NOMO-1 treated with dmso at 0.1 percent for 144 hours (cell line): ENCODE results near the gene CACNA1C.

ENCODE experiments used
- DNase-seq: peaks from one replicate; lab custom pipeline; 2025; ENCODE audit not compliant: unreplicated experiment; lab: John Stamatoyannopoulos, UW

Gene CACNA1C

GRCh38 chr12:2229661-2230539, 177.1 kb downstream of the CACNA1C start:
- no peak for DNase-seq

DNA sequence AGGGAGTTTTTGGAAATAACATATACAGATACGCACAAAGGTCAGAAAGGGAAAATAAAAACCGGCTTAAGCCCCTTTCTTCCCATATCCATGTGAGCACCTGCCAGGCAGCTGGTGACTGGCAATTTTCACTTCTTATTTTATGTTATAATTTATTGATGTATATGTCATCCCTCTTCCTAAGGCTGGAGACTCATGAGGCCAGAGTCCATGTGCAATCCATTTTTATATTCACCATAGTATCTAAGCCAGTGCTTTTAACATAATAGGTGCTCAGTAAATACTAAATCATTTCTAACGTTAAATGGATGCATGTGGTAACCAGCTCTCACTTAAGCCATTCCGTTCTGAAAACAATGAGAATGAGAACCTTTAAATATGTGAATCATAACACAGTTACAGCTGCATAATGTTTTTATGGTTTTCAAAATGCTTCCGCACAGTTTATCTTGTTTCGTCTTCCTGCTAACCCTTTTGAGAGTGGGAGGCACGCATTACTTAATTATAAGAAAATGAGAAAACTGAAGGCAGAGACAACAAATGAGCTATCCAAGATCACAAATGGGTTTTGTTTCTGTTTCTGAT, 178.3 kb downstream of the CACNA1C start:
- no peak for DNase-seq

- DNase-seq = no peak
Observed at GRCh38 chr12:2231956-2232355, 179.2 kb downstream of the CACNA1C start.

GRCh38 chr12:2233034-2233433, 180.2 kb downstream of the CACNA1C start:
- DNase-seq = no peak

- no peak for DNase-seq
Observed at GRCh38 chr12:2234091-2234490, 181.3 kb downstream of the CACNA1C start.

DNA sequence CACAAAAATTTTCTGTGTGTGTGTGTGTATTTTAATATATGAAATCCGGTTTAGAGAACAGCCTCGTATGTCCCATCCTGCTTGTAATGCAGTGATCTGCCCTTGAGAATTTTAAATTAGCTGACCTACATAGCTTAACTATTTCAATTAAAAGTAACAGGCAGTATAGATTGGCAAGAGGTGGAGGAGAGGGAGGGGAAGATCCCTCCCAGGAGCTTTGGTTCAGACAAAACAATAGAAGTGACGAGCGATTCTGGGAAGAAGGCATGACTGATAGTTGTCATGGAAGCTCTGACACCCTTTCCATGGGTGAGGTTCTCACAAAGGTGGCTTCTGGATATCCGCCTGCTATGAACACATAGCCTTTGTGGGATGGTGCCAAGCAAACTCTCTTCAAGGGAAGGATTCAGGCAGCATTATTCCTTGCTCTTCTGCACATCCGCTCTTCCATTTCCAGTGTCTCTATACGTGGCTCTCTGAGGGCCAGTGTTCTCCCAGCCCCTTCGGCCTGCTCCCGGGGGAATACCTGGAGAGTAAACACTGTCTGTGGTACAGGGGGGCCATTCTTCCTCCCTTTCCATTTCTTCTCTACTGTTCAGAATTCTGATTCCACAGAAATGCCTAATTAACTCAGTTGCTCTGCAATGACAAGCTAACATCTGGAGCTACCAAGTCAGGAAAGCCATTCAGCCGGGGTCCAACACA, 182.0 kb downstream of the CACNA1C start:
- DNase-seq = no peak

GRCh38 chr12:2236506-2237294, 183.9 kb downstream of the CACNA1C start:
- no peak for DNase-seq

GRCh38 chr12:2238111-2238510, 185.3 kb downstream of the CACNA1C start:
- no peak for DNase-seq

DNA sequence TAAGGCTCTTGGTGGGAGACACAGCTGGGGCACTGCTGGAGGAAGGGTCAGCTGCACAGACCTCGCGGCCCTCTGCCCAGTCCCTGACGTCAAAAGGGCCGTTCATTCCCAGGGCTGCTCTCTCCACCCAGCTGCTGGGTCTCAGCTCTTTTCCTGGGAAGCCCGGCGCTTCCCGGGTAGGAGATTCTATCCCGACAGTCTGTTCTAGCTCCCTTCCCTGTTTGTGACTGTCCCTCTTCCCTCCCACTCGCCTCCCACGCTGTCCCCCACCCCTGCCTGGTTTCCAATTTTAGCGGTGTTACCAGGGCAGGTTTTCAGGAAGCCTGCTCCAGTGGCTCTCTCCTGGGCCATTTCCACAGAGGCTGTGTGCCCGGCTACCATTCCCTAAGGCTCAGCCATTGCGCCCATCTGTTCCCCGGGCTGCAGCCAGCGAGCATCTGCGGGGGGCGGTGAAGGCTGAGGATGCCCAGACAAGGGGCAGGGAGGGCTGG, 186.6 kb downstream of the CACNA1C start:
- no peak for DNase-seq

GRCh38 chr12:2240390-2240789, 187.6 kb downstream of the CACNA1C start:
- DNase-seq = no peak

DNA sequence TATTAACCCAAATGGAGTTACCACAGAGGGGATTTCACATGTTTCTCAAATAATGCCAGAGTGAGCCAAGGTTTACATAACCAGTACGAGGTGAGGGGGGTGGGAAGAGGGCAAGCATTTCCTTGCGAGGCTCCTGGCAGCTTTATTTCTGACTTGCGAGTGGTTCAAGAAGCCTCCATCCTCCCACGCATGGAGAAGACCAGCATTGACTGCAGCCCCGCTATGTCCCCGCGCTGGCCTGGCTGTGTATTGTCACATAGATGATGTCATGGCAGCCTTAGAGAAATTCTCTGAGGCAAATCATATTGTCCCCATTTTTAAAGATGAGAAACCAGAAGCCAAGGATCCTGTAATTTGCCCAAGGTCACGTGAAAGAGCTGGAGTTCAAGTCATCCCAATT, 188.2 kb downstream of the CACNA1C start:
- no peak for DNase-seq

- no peak for DNase-seq
Observed at GRCh38 chr12:2242216-2242615, 189.4 kb downstream of the CACNA1C start.

- no peak for DNase-seq
Observed at GRCh38 chr12:2242816-2243215, 190.0 kb downstream of the CACNA1C start.

GRCh38 chr12:2243275-2243674, 190.5 kb downstream of the CACNA1C start:
- DNase-seq = no peak

DNA sequence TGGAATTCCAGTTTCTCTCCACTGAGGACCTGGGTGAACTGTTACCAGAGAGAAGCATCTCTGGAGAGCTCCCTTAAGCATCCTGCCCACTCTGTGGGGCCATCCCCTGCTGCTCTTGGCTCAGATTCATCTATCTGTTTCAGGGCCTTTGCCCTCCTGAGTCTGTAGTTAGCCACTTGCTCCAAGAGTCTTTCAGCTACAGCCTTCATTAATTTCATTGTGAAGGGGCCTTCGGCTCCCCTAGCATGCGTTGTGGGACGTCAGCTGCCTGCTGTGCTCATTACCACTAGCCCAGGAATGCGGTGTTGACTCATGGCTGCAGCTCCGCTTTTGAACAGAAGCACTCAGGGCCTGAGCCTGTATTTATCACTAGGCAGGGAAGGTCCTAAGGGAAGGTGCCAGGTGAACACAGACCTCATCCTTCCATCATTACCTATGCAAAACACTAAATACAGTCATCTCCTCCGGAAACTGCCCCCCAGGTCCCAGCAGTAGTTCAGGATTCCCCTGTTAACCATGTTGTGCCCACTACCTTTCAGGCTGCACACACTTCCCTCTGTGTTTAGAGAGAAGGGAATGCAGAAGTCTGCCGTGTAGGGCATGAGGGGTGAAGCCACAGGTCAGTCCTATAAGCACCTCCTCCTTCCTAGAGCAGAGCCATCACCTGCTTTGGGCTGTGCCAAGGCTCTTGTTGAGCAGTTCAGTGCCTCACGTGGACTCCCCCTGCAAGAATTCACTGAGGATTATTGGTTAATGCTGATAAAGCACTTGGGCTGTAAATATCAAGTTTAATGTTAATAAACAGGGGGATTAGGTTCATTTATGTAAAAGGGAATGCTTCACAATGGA, 191.4 kb downstream of the CACNA1C start:
- no peak for DNase-seq

DNA sequence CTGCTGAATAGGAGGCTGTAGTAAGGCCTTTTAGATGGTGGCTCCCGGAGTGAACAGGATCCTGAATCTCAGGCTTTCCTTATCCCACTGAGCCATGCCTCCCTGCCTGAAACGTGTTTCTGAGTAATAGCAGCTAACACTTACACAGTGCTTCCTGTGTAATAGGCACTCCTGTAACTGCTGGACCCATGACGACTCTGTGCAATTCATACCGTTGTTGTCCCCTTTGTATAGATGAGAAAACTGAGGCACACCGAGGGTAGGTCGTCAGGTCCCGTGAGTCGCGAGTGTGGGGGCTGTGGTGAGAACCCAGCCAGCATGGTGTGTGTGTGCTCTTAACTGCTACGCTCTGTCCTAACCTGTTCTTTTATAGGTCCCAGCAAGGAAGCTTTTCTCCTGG, 193.6 kb downstream of the CACNA1C start:
- no peak for DNase-seq

DNA sequence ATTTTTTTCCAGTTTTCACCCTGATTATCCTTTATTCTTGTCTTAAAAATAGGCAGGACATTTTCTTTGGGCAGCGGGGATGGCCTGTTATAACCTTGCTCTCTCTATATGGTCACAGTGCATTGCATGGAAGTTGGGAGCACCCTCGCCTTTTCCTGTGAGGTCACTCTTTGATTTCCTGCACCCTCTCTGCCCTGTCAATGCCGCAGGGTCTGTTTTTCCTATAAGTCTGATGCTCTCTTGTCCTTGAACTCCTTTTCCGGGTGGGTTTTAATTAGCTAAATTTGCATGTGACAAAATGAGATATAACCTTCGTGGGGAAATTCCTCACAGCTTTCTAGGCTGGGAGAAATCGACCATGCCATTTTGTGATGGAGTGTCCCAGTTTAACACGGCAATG, 194.3 kb downstream of the CACNA1C start:
- no peak for DNase-seq

GRCh38 chr12:2247596-2247995, 194.8 kb downstream of the CACNA1C start:
- DNase-seq = no peak

- no peak for DNase-seq
Observed at GRCh38 chr12:2248087-2248900, 195.5 kb downstream of the CACNA1C start.
